H9 (cell line): ENCODE data around the gene CADPS. TPM values are rescaled to one million over a fixed set of nuclear protein-coding genes. Genes with fewer than 3 reads are reported as not detected.

Experiments used
- DNase-seq: peaks from one replicate; pipeline ENCODE4 v3.0.0-alpha.2; 2017
- H2AFZ ChIP-seq: one replicate; pipeline ENCODE4 v1.6.1; 2013; ENCODE audit warnings: mild to moderate bottlenecking, low read length, control low read depth, moderate library complexity
- H2AK5ac ChIP-seq: 2 replicates; pipeline ENCODE4 v1.6.1; 2013; ENCODE audit warnings: low read length, control low read depth, mixed read lengths; ENCODE audit not compliant: insufficient read length
- H2BK120ac ChIP-seq: one replicate; pipeline ENCODE4 v1.6.1; 2013; ENCODE audit warnings: low read depth, mild to moderate bottlenecking, low read length, control low read depth, inconsistent platforms; ENCODE audit not compliant: poor library complexity, severe bottlenecking
- H2BK12ac ChIP-seq: 2 replicates; pipeline ENCODE4 v1.6.1; 2013; ENCODE audit warnings: low read length, control low read depth, mixed read lengths, low read depth; ENCODE audit not compliant: insufficient read length
- H2BK15ac ChIP-seq: 2 replicates; pipeline ENCODE4 v1.6.1; 2013; ENCODE audit warnings: low read depth, low read length, control low read depth
- H2BK20ac ChIP-seq: one replicate; pipeline ENCODE4 v1.6.1; 2013; ENCODE audit warnings: low read depth, mild to moderate bottlenecking, low read length, control low read depth, inconsistent platforms; ENCODE audit not compliant: poor library complexity, severe bottlenecking
- H2BK5ac ChIP-seq: 2 replicates; pipeline ENCODE4 v1.6.1; 2013; ENCODE audit warnings: low read length, control low read depth, mixed read lengths; ENCODE audit not compliant: insufficient read length
- H3K14ac ChIP-seq: 2 replicates; pipeline ENCODE4 v1.6.1; 2013; ENCODE audit warnings: low read length, control low read depth; ENCODE audit not compliant: insufficient read depth
- H3K18ac ChIP-seq: 2 replicates; pipeline ENCODE4 v1.6.1; 2013; ENCODE audit warnings: low read depth, mild to moderate bottlenecking, mixed read lengths, low read length, control low read depth; ENCODE audit not compliant: insufficient read length
- H3K23ac ChIP-seq: 2 replicates; pipeline ENCODE4 v1.6.1; 2013; ENCODE audit warnings: low read length, control low read depth, mixed read lengths, low read depth; ENCODE audit not compliant: insufficient read length
- H3K23me2 ChIP-seq: 2 replicates; pipeline ENCODE4 v1.6.1; 2013; ENCODE audit warnings: low read depth, mild to moderate bottlenecking, mixed read lengths, low read length, control low read depth; ENCODE audit not compliant: insufficient read length, poor library complexity, severe bottlenecking
- H3K27ac ChIP-seq: 2 replicates; pipeline ENCODE4 v1.5.1; 2013; ENCODE audit warnings: low read length, control low read depth, mixed read lengths, low read depth; ENCODE audit not compliant: insufficient read length
- H3K27me3 ChIP-seq: 2 replicates; pipeline ENCODE4 v1.6.1; 2013; ENCODE audit warnings: low read length, control low read depth, inconsistent platforms; ENCODE audit not compliant: insufficient read depth
- H3K4ac ChIP-seq: 2 replicates; pipeline ENCODE4 v1.6.1; 2013; ENCODE audit warnings: low read depth, mild to moderate bottlenecking, control low read depth, inconsistent platforms, low read length, moderate library complexity
- H3K4me1 ChIP-seq: 2 replicates; pipeline ENCODE4 v1.6.1; 2013; ENCODE audit warnings: low read length, control low read depth, inconsistent platforms; ENCODE audit not compliant: insufficient read depth
- H3K4me2 ChIP-seq: 2 replicates; pipeline ENCODE4 v1.6.1; 2013; ENCODE audit warnings: low read length, control low read depth, mixed read lengths; ENCODE audit not compliant: insufficient read length, insufficient read depth
- H3K56ac ChIP-seq: 2 replicates; pipeline ENCODE4 v1.6.1; 2013; ENCODE audit warnings: low read depth, mild to moderate bottlenecking, mixed read lengths, low read length, control low read depth; ENCODE audit not compliant: insufficient read length
- H3K79me1 ChIP-seq: 2 replicates; pipeline ENCODE4 v1.6.1; 2013; ENCODE audit warnings: low read depth, mild to moderate bottlenecking, moderate library complexity, low read length, control low read depth, inconsistent platforms; ENCODE audit not compliant: insufficient read depth, poor library complexity, severe bottlenecking
- H3K79me2 ChIP-seq: 2 replicates; pipeline ENCODE4 v1.6.1; 2013; ENCODE audit warnings: low read length, control low read depth, inconsistent platforms; ENCODE audit not compliant: insufficient read depth
- H3K9ac ChIP-seq: 2 replicates; pipeline ENCODE4 v1.6.1; 2013; ENCODE audit warnings: low read length, control low read depth, mixed read lengths; ENCODE audit not compliant: insufficient read length; ENCODE audit errors: extremely low read depth
- H3K9me3 ChIP-seq: one replicate; pipeline ENCODE4 v1.6.1; 2013; ENCODE audit warnings: low read depth, low read length, inconsistent platforms; ENCODE audit not compliant: control insufficient read depth
- H3T11ph ChIP-seq: one replicate; pipeline ENCODE4 v1.6.1; 2013; ENCODE audit warnings: mild to moderate bottlenecking, low read length, control low read depth, inconsistent platforms
- H4K20me1 ChIP-seq: one replicate; pipeline ENCODE4 v1.6.1; 2013; ENCODE audit not compliant: control insufficient read depth, insufficient read length, insufficient read depth
- H4K5ac ChIP-seq: 2 replicates; pipeline ENCODE4 v1.6.1; 2013; ENCODE audit warnings: low read depth, mild to moderate bottlenecking, mixed read lengths, low read length, control low read depth; ENCODE audit not compliant: insufficient read length
- H4K8ac ChIP-seq: replicated peaks from 2 replicates; pipeline ENCODE4 v1.6.1; 2013; ENCODE audit warnings: low read length, control low read depth, mixed read lengths, low read depth; ENCODE audit not compliant: insufficient read length
- H4K91ac ChIP-seq: 2 replicates; pipeline ENCODE4 v1.6.1; 2013; ENCODE audit warnings: low read depth, mild to moderate bottlenecking, moderate library complexity, mixed read lengths, low read length, control low read depth; ENCODE audit not compliant: insufficient read length
- H3K27ac Mint-ChIP-seq, 3 experiments: 2 replicates in 2 of 3; 3 replicates in 1 of 3; pipeline ENCODE4 v1.8.0; 2020 to 2021; ENCODE audit warnings: mixed read lengths in 3 of 3, mild to moderate bottlenecking in 1 of 3, moderate library complexity in 1 of 3
- H3K27me3 Mint-ChIP-seq: 2 replicates; pipeline ENCODE4 v1.8.0; 2021; ENCODE audit warnings: low read depth, mild to moderate bottlenecking, moderate library complexity, mixed read lengths
- H3K36me3 Mint-ChIP-seq, 3 experiments: 2 replicates in 2 of 3; 3 replicates in 1 of 3; pipeline ENCODE4 v1.8.0; 2020 to 2021; ENCODE audit warnings: low read depth in 3 of 3, mixed read lengths in 3 of 3; ENCODE audit not compliant: insufficient read depth in 1 of 3
- H3K4me1 Mint-ChIP-seq, 2 experiments: 2 replicates each; pipeline ENCODE4 v1.8.0; 2020; ENCODE audit warnings: mixed read lengths in 2 of 2
- H3K4me3 Mint-ChIP-seq, 2 experiments: 2 replicates in 1 of 2; 3 replicates in 1 of 2; pipeline ENCODE4 v1.8.0; 2020 to 2021; ENCODE audit warnings: mild to moderate bottlenecking in 2 of 2, mixed read lengths in 2 of 2, moderate library complexity in 1 of 2
- H3K9me3 Mint-ChIP-seq, 2 experiments: 2 replicates in 1 of 2; 3 replicates in 1 of 2; pipeline ENCODE4 v1.8.0; 2020; ENCODE audit warnings: mild to moderate bottlenecking in 2 of 2, mixed read lengths in 2 of 2, moderate library complexity in 1 of 2
- WGBS: extraction: QIAGEN DNeasy Blood & Tissue Kit; methylation state at CpG from one replicate; pipeline ENCODE4 v1.1.7; 2013; ENCODE audit warnings: missing lambda C conversion rate, low lambda C conversion rate, mixed read lengths; ENCODE audit not compliant: insufficient read length; ENCODE audit errors: extremely low coverage; 5-methylcytosine and 5-hydroxymethylcytosine counted together
- total RNA-seq: library from RNA; stranded (reverse); gene quantifications from 2 replicates; pipeline ENCODE4 v1.2.1, GENCODE V29; 2021
- TF ChIP-seq, protein P1 (sequence below): fragments of 200-600 bp; sonication (generic); conservative IDR thresholded peaks from 3 replicates; pipeline ENCODE4 v1.8.0; 2021; ENCODE audit warnings: antibody characterized with exemption, mild to moderate bottlenecking

Gene CADPS
- total RNA-seq, 1 experiment from 2014 or later: 6.6 TPM

DNA sequence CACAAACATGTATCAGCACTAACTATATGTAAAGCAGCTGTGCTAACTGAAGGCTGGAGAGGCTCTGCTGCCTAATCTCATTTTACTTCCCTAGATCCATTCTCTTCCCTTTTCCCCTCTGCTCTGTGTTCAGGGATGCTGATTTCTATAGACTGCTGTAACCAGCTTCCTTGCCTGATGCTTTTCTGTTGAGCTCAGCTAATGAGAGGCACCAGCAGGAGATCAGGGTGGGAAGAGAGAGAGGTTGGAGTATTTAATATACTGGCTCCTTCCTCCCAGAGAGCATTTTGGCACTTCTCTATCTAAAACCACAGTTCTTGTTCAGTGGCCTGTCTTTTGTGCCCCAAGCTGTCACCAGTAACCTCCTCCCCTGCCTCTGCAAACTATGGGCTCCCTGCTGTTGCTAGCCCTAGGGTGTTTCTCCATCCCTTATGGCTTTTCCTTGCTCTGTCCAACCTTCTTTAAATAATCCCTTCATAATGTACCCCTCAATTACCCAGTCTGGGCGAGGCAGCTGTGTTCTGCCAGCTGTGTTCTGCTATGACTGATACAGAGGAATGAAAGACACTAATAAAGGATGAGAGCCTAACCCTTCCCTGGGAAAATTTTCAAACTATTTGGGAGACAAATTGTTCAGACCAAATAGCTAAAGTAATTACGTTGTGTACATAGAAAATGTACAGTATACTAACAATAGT is 69.5 kb downstream of the CADPS start:
- no peak overlapping the region for H3K14ac ChIP-seq
- H3K79me1 ChIP-seq: no peaks in the 10 kb centered on the region
- no peak overlapping the region for H3K4me2 ChIP-seq
- H2BK120ac ChIP-seq: no peak overlapping the region
- no peak overlapping the region for H3K27ac ChIP-seq
- no peak overlapping the region for H2BK15ac ChIP-seq
- no peak overlapping the region for H3T11ph ChIP-seq
- H2BK20ac ChIP-seq: no peak overlapping the region
- no peaks in the 10 kb centered on the region for H3K9me3 Mint-ChIP-seq
- no peak overlapping the region for H3K18ac ChIP-seq
- H2AFZ ChIP-seq: no peak overlapping the region
- H2AK5ac ChIP-seq: no peak overlapping the region
- no peak overlapping the region for H3K56ac ChIP-seq
- H3K4me3 Mint-ChIP-seq: no peak overlapping the region
- 0 out of 2 replicates have a peak, but pooled peaks cover 2% of the 10 kb centered on the region for H3K4me1 ChIP-seq
- H4K20me1 ChIP-seq: no peaks in the 10 kb centered on the region
- H3K23me2 ChIP-seq: no peaks in the 10 kb centered on the region
- H3K79me2 ChIP-seq: no peaks in the 10 kb centered on the region
- peak overlapping the region in 2 of 3 experiments; percentile 21 to 78; a peak in 2 of 7 replicates for H3K27ac Mint-ChIP-seq
- no peak overlapping the region for H3K4ac ChIP-seq
- H3K9me3 ChIP-seq: no peaks in the 10 kb centered on the region
- H2BK12ac ChIP-seq: no peak overlapping the region
- no peak overlapping the region for H3K23ac ChIP-seq
- no peak overlapping the region for H2BK5ac ChIP-seq
- no peak overlapping the region for H4K91ac ChIP-seq
- WGBS: no CpG with 5 or more reads among the region's 2 CpGs
- no peak for DNase-seq
- peaks cover 12 to 13% of the 10 kb centered on the region in 2 experiments for H3K4me1 Mint-ChIP-seq
- TF ChIP-seq, protein P1, sequence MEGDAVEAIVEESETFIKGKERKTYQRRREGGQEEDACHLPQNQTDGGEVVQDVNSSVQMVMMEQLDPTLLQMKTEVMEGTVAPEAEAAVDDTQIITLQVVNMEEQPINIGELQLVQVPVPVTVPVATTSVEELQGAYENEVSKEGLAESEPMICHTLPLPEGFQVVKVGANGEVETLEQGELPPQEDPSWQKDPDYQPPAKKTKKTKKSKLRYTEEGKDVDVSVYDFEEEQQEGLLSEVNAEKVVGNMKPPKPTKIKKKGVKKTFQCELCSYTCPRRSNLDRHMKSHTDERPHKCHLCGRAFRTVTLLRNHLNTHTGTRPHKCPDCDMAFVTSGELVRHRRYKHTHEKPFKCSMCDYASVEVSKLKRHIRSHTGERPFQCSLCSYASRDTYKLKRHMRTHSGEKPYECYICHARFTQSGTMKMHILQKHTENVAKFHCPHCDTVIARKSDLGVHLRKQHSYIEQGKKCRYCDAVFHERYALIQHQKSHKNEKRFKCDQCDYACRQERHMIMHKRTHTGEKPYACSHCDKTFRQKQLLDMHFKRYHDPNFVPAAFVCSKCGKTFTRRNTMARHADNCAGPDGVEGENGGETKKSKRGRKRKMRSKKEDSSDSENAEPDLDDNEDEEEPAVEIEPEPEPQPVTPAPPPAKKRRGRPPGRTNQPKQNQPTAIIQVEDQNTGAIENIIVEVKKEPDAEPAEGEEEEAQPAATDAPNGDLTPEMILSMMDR: no peak
- H3K9ac ChIP-seq: no peak overlapping the region
- H3K27me3 ChIP-seq: no peaks in the 10 kb centered on the region
- H4K8ac ChIP-seq: no peak overlapping the region
- H3K36me3 Mint-ChIP-seq: no peaks in the 10 kb centered on the region
- H4K5ac ChIP-seq: no peak overlapping the region
- no peaks in the 10 kb centered on the region for H3K27me3 Mint-ChIP-seq
